H9 (cell line): ENCODE results near the gene SLC48A1. TPM values are rescaled to one million over a fixed set of nuclear protein-coding genes. Genes with fewer than 3 reads are reported as not detected.
A peak's percentile ranks its signal among the peaks of the same experiment; 100 is the strongest.

Source experiments
- DNase-seq: peaks from one replicate; pipeline ENCODE4 v3.0.0-alpha.2; 2017
- H2AFZ ChIP-seq: one replicate; pipeline ENCODE4 v1.6.1; 2013; ENCODE audit warnings: mild to moderate bottlenecking, low read length, control low read depth, moderate library complexity
- H2AK5ac ChIP-seq: 2 replicates; pipeline ENCODE4 v1.6.1; 2013; ENCODE audit warnings: low read length, control low read depth, mixed read lengths; ENCODE audit not compliant: insufficient read length
- H2BK120ac ChIP-seq: one replicate; pipeline ENCODE4 v1.6.1; 2013; ENCODE audit warnings: low read depth, mild to moderate bottlenecking, low read length, control low read depth, inconsistent platforms; ENCODE audit not compliant: poor library complexity, severe bottlenecking
- H2BK12ac ChIP-seq: 2 replicates; pipeline ENCODE4 v1.6.1; 2013; ENCODE audit warnings: low read length, control low read depth, mixed read lengths, low read depth; ENCODE audit not compliant: insufficient read length
- H2BK15ac ChIP-seq: 2 replicates; pipeline ENCODE4 v1.6.1; 2013; ENCODE audit warnings: low read depth, low read length, control low read depth
- H2BK20ac ChIP-seq: one replicate; pipeline ENCODE4 v1.6.1; 2013; ENCODE audit warnings: low read depth, mild to moderate bottlenecking, low read length, control low read depth, inconsistent platforms; ENCODE audit not compliant: poor library complexity, severe bottlenecking
- H2BK5ac ChIP-seq: 2 replicates; pipeline ENCODE4 v1.6.1; 2013; ENCODE audit warnings: low read length, control low read depth, mixed read lengths; ENCODE audit not compliant: insufficient read length
- H3K14ac ChIP-seq: 2 replicates; pipeline ENCODE4 v1.6.1; 2013; ENCODE audit warnings: low read length, control low read depth; ENCODE audit not compliant: insufficient read depth
- H3K18ac ChIP-seq: 2 replicates; pipeline ENCODE4 v1.6.1; 2013; ENCODE audit warnings: low read depth, mild to moderate bottlenecking, mixed read lengths, low read length, control low read depth; ENCODE audit not compliant: insufficient read length
- H3K23ac ChIP-seq: 2 replicates; pipeline ENCODE4 v1.6.1; 2013; ENCODE audit warnings: low read length, control low read depth, mixed read lengths, low read depth; ENCODE audit not compliant: insufficient read length
- H3K23me2 ChIP-seq: 2 replicates; pipeline ENCODE4 v1.6.1; 2013; ENCODE audit warnings: low read depth, mild to moderate bottlenecking, mixed read lengths, low read length, control low read depth; ENCODE audit not compliant: insufficient read length, poor library complexity, severe bottlenecking
- H3K27ac ChIP-seq: 2 replicates; pipeline ENCODE4 v1.5.1; 2013; ENCODE audit warnings: low read length, control low read depth, mixed read lengths, low read depth; ENCODE audit not compliant: insufficient read length
- H3K27me3 ChIP-seq: 2 replicates; pipeline ENCODE4 v1.6.1; 2013; ENCODE audit warnings: low read length, control low read depth, inconsistent platforms; ENCODE audit not compliant: insufficient read depth
- H3K4ac ChIP-seq: 2 replicates; pipeline ENCODE4 v1.6.1; 2013; ENCODE audit warnings: low read depth, mild to moderate bottlenecking, control low read depth, inconsistent platforms, low read length, moderate library complexity
- H3K4me1 ChIP-seq: 2 replicates; pipeline ENCODE4 v1.6.1; 2013; ENCODE audit warnings: low read length, control low read depth, inconsistent platforms; ENCODE audit not compliant: insufficient read depth
- H3K4me2 ChIP-seq: 2 replicates; pipeline ENCODE4 v1.6.1; 2013; ENCODE audit warnings: low read length, control low read depth, mixed read lengths; ENCODE audit not compliant: insufficient read length, insufficient read depth
- H3K56ac ChIP-seq: 2 replicates; pipeline ENCODE4 v1.6.1; 2013; ENCODE audit warnings: low read depth, mild to moderate bottlenecking, mixed read lengths, low read length, control low read depth; ENCODE audit not compliant: insufficient read length
- H3K79me1 ChIP-seq: 2 replicates; pipeline ENCODE4 v1.6.1; 2013; ENCODE audit warnings: low read depth, mild to moderate bottlenecking, moderate library complexity, low read length, control low read depth, inconsistent platforms; ENCODE audit not compliant: insufficient read depth, poor library complexity, severe bottlenecking
- H3K79me2 ChIP-seq: 2 replicates; pipeline ENCODE4 v1.6.1; 2013; ENCODE audit warnings: low read length, control low read depth, inconsistent platforms; ENCODE audit not compliant: insufficient read depth
- H3K9ac ChIP-seq: 2 replicates; pipeline ENCODE4 v1.6.1; 2013; ENCODE audit warnings: low read length, control low read depth, mixed read lengths; ENCODE audit not compliant: insufficient read length; ENCODE audit errors: extremely low read depth
- H3K9me3 ChIP-seq: one replicate; pipeline ENCODE4 v1.6.1; 2013; ENCODE audit warnings: low read depth, low read length, inconsistent platforms; ENCODE audit not compliant: control insufficient read depth
- H3T11ph ChIP-seq: one replicate; pipeline ENCODE4 v1.6.1; 2013; ENCODE audit warnings: mild to moderate bottlenecking, low read length, control low read depth, inconsistent platforms
- H4K20me1 ChIP-seq: one replicate; pipeline ENCODE4 v1.6.1; 2013; ENCODE audit not compliant: control insufficient read depth, insufficient read length, insufficient read depth
- H4K5ac ChIP-seq: 2 replicates; pipeline ENCODE4 v1.6.1; 2013; ENCODE audit warnings: low read depth, mild to moderate bottlenecking, mixed read lengths, low read length, control low read depth; ENCODE audit not compliant: insufficient read length
- H4K8ac ChIP-seq: replicated peaks from 2 replicates; pipeline ENCODE4 v1.6.1; 2013; ENCODE audit warnings: low read length, control low read depth, mixed read lengths, low read depth; ENCODE audit not compliant: insufficient read length
- H4K91ac ChIP-seq: 2 replicates; pipeline ENCODE4 v1.6.1; 2013; ENCODE audit warnings: low read depth, mild to moderate bottlenecking, moderate library complexity, mixed read lengths, low read length, control low read depth; ENCODE audit not compliant: insufficient read length
- H3K27ac Mint-ChIP-seq, 3 experiments: 2 replicates in 2 of 3; 3 replicates in 1 of 3; pipeline ENCODE4 v1.8.0; 2020 to 2021; ENCODE audit warnings: mixed read lengths in 3 of 3, mild to moderate bottlenecking in 1 of 3, moderate library complexity in 1 of 3
- H3K27me3 Mint-ChIP-seq: 2 replicates; pipeline ENCODE4 v1.8.0; 2021; ENCODE audit warnings: low read depth, mild to moderate bottlenecking, moderate library complexity, mixed read lengths
- H3K36me3 Mint-ChIP-seq, 3 experiments: 2 replicates in 2 of 3; 3 replicates in 1 of 3; pipeline ENCODE4 v1.8.0; 2020 to 2021; ENCODE audit warnings: low read depth in 3 of 3, mixed read lengths in 3 of 3; ENCODE audit not compliant: insufficient read depth in 1 of 3
- H3K4me1 Mint-ChIP-seq, 2 experiments: 2 replicates each; pipeline ENCODE4 v1.8.0; 2020; ENCODE audit warnings: mixed read lengths in 2 of 2
- H3K4me3 Mint-ChIP-seq, 2 experiments: 2 replicates in 1 of 2; 3 replicates in 1 of 2; pipeline ENCODE4 v1.8.0; 2020 to 2021; ENCODE audit warnings: mild to moderate bottlenecking in 2 of 2, mixed read lengths in 2 of 2, moderate library complexity in 1 of 2
- H3K9me3 Mint-ChIP-seq, 2 experiments: 2 replicates in 1 of 2; 3 replicates in 1 of 2; pipeline ENCODE4 v1.8.0; 2020; ENCODE audit warnings: mild to moderate bottlenecking in 2 of 2, mixed read lengths in 2 of 2, moderate library complexity in 1 of 2
- CTCF ChIP-seq: fragments of 200-600 bp; sonication (generic); conservative IDR thresholded peaks from 3 replicates; pipeline ENCODE4 v1.8.0; 2021; ENCODE audit warnings: antibody characterized with exemption, mild to moderate bottlenecking
- WGBS: extraction: QIAGEN DNeasy Blood & Tissue Kit; methylation state at CpG from one replicate; pipeline ENCODE4 v1.1.7; 2013; ENCODE audit warnings: missing lambda C conversion rate, low lambda C conversion rate, mixed read lengths; ENCODE audit not compliant: insufficient read length; ENCODE audit errors: extremely low coverage; 5-methylcytosine and 5-hydroxymethylcytosine counted together
- total RNA-seq: library from RNA; stranded (reverse); gene quantifications from 2 replicates; pipeline ENCODE4 v1.2.1, GENCODE V29; 2021

The SLC48A1 gene
- total RNA-seq, 1 experiment from 2014 or later: 10.6 TPM

- H3K27ac Mint-ChIP-seq: no peak overlapping the region
- Histone ChIP-seq H2BK120ac (no peak overlapping the region), H3K56ac (no peak overlapping the region), H3T11ph (no peak overlapping the region), H4K91ac (no peak overlapping the region), H3K79me1 (no peaks in the 10 kb centered on the region), H3K23me2 (peaks cover 3% of the 10 kb centered on the region), H2BK15ac (no peak overlapping the region), H3K4me1 (peaks cover 24% of the 10 kb centered on the region), H3K9ac (no peak overlapping the region), H3K23ac (no peak overlapping the region), H4K5ac (no peak overlapping the region), H3K4me2 (peak overlapping the region; percentile 8), H3K4ac (no peak overlapping the region), H3K14ac (no peak overlapping the region; the same call in 1 of the 2 replicates), H3K79me2 (no peaks in the 10 kb centered on the region), H4K8ac (no peak overlapping the region), H2BK5ac (no peak overlapping the region), H2BK20ac (no peak overlapping the region), H3K18ac (no peak overlapping the region), H4K20me1 (no peaks in the 10 kb centered on the region), H2AK5ac (no peak overlapping the region), H3K27me3 (no peaks in the 10 kb centered on the region), H3K9me3 (no peaks in the 10 kb centered on the region), H2AFZ (no peak overlapping the region), H3K27ac (no peak overlapping the region), H2BK12ac (no peak overlapping the region)
- H3K27me3 Mint-ChIP-seq: no peaks in the 10 kb centered on the region; the same call in none of the 2 replicates
- no peaks in the 10 kb centered on the region for H3K9me3 Mint-ChIP-seq
- H3K4me1 Mint-ChIP-seq: peaks cover 25 to 34% of the 10 kb centered on the region in 2 experiments
- no peak for DNase-seq
- no peak for TF ChIP-seq CTCF
- peaks cover 0 to 4% (median 0%) of the 10 kb centered on the region in 3 experiments; a peak in 3 of 7 replicates for H3K36me3 Mint-ChIP-seq
- peak overlapping the region; percentile 64 to 78; a peak in 4 of 5 replicates for H3K4me3 Mint-ChIP-seq
- no CpG with 5 or more reads among the region's 7 CpGs for WGBS
These were observed 15.6 kb upstream of the SLC48A1 start for GRCh38 chr12:47757364-47757839.
